Chondrocyte (in vitro differentiated cells): ENCODE data around the gene KLHL22. TPM values are rescaled to one million over a fixed set of nuclear protein-coding genes. Genes with fewer than 3 reads are reported as not detected.
A peak's percentile ranks its signal among the peaks of the same experiment; 100 is the strongest.

Experiments
- DNase-seq: peaks from one replicate; pipeline ENCODE4 v3.0.0; 2021; ENCODE audit warnings: mixed read lengths, low spot score
- H3K27ac Mint-ChIP-seq: one replicate; pipeline ENCODE4 v1.8.0; 2021; ENCODE audit warnings: mild to moderate bottlenecking, moderate library complexity, mixed read lengths; ENCODE audit not compliant: unreplicated experiment
- H3K27me3 Mint-ChIP-seq: 2 replicates; pipeline ENCODE4 v1.8.0; 2021; ENCODE audit warnings: low read depth, mixed read lengths
- H3K36me3 Mint-ChIP-seq: 2 replicates; pipeline ENCODE4 v1.8.0; 2021; ENCODE audit warnings: low read depth, mixed read lengths
- H3K4me1 Mint-ChIP-seq: 2 replicates; pipeline ENCODE4 v1.8.0; 2021; ENCODE audit warnings: low read depth, mild to moderate bottlenecking, mixed read lengths
- H3K4me3 Mint-ChIP-seq: one replicate; pipeline ENCODE4 v1.8.0; 2021; ENCODE audit warnings: mild to moderate bottlenecking, moderate library complexity, mixed read lengths; ENCODE audit not compliant: unreplicated experiment
- H3K9me3 Mint-ChIP-seq: 2 replicates; pipeline ENCODE4 v1.8.0; 2021; ENCODE audit warnings: low read depth, mixed read lengths
- total RNA-seq: library from RNA; stranded (reverse); gene quantifications from 3 replicates; pipeline ENCODE4 v1.2.1, GENCODE V29; 2021
- TF ChIP-seq, protein P1 (sequence below): fragments of 200-600 bp; sonication (generic); IDR thresholded peaks from 2 replicates; pipeline ENCODE4 v1.5.0; 2021; ENCODE audit warnings: antibody characterized with exemption, mild to moderate bottlenecking, moderate library complexity

KLHL22 gene
- total RNA-seq, 1 donor from 2014 or later: 37.3 TPM

DNA sequence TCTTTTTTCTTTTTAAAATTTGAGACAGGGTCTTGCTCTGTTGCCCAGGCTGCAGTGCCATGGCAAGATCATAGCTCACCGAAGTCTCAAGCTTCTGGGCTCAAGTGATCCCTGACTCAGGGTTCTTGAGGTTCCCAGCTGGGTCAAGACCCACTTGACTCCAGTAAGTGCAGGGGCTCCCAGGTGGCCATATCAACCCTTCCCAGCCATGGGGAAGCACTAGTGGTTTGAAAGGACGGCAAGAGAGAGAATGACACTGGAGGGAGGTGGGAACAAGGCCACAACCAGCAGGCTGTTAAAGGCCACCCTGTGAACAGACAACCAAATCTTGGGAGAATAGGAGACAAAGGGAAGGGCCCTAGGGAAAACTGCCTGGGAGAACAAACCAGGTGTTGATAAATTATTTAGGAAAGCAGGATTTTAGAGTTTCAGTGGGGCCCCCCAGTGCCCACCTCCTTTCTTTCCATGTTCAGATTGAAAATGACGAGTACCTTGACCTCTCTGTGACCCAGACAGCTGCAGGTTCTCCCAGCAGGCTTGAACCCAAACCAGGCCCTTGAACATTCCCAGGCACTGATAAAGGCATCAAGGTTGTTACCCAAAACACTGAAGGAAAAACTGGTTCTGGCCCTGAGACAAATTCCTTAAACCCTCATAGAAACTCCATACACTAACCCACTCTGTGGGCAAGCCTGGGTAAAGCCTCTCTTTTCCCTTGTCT, 28.8 kb downstream of the KLHL22 start:
- Mint-ChIP-seq H3K9me3 (no peaks in the 10 kb centered on the region), H3K36me3 (peaks cover 28% of the 10 kb centered on the region), H3K4me3 (no peak overlapping the region), H3K4me1 (no peaks in the 10 kb centered on the region), H3K27me3 (no peaks in the 10 kb centered on the region), H3K27ac (no peak overlapping the region)
- TF ChIP-seq, protein P1, sequence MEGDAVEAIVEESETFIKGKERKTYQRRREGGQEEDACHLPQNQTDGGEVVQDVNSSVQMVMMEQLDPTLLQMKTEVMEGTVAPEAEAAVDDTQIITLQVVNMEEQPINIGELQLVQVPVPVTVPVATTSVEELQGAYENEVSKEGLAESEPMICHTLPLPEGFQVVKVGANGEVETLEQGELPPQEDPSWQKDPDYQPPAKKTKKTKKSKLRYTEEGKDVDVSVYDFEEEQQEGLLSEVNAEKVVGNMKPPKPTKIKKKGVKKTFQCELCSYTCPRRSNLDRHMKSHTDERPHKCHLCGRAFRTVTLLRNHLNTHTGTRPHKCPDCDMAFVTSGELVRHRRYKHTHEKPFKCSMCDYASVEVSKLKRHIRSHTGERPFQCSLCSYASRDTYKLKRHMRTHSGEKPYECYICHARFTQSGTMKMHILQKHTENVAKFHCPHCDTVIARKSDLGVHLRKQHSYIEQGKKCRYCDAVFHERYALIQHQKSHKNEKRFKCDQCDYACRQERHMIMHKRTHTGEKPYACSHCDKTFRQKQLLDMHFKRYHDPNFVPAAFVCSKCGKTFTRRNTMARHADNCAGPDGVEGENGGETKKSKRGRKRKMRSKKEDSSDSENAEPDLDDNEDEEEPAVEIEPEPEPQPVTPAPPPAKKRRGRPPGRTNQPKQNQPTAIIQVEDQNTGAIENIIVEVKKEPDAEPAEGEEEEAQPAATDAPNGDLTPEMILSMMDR: no peak
- DNase-seq: peak; percentile 18

GRCh38 chr22:20465759-20466077, 29.9 kb downstream of the KLHL22 start:
- no peak for DNase-seq
- no peak overlapping the region for H3K4me3 Mint-ChIP-seq
- peaks cover 20% of the 10 kb centered on the region for H3K36me3 Mint-ChIP-seq
- TF ChIP-seq, protein P1: no peak
- no peaks in the 10 kb centered on the region for H3K9me3 Mint-ChIP-seq
- H3K27ac Mint-ChIP-seq: no peak overlapping the region
- no peaks in the 10 kb centered on the region for H3K27me3 Mint-ChIP-seq
- H3K4me1 Mint-ChIP-seq: no peaks in the 10 kb centered on the region

DNA sequence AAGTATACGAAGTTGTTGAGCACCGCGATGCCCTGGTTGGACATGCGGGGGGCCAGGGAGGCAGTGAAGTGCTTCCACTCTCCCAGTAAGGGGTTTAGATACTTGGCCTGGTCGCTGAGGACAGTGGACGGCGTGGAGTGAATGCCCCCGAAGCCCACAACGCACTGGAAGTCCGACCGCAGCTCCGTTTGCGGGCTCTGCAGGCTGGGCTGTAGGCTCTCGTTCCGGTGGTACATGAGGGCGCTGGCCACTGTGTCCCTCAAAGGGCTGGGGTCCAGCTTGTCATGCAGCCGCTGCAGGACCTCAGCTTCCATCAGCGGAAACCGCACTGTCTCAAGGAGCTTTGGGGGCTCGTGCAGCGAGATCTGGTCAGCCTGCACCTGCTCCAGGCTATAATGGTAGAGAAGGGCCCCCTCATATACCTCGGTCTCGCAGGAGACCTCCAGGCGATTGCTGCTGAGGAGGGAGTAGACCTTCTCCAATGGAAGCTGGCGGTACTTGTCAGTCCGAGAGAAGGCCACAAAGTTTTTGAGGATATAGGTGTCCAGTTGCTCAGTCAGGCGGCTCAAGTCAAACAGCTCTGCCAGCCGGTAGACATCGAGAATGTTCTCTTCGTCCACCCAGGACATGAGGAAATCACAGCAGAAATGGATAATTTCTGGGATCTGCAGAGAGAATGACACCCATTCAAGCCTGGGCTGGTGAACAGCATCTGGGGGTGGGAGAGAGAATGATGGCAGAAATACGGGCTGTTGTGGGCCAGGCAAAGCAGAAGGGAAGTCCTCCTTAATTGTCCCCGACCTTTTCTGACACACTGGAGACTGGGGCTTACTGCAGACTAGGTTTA, 30.5 kb downstream of the KLHL22 start:
- DNase-seq: peak; percentile 52
- no peaks in the 10 kb centered on the region for H3K9me3 Mint-ChIP-seq
- no peaks in the 10 kb centered on the region for H3K27me3 Mint-ChIP-seq
- H3K4me3 Mint-ChIP-seq: no peak overlapping the region
- TF ChIP-seq, protein P1: no peak
- peaks cover 17% of the 10 kb centered on the region for H3K36me3 Mint-ChIP-seq
- no peak overlapping the region for H3K27ac Mint-ChIP-seq
- H3K4me1 Mint-ChIP-seq: no peaks in the 10 kb centered on the region

DNA sequence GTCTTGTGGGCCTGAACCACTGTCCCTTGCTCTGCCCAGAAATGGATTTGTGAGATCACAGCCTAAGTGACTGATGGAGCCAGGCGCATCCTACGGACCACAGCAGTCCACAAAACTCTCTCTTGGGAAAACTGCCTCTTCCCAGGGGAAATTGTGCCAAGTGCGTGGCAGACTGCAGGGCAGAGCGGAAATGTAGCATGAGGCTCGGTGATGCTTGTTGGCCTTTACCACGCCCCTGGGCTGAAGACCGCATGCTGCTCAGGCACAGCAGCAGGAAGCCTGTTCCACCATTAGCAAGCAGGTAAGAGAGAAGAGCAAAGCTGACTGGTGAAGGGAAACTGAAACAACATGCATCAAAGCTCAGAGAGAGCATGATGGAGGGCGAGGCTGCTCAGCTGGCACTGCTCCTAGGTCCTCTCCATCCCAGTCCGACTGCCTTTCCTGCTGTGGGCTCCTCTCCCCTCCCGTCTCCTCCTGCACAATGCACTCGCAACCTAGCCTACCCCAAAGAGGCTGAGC, 31.4 kb downstream of the KLHL22 start:
- no peaks in the 10 kb centered on the region for H3K27me3 Mint-ChIP-seq
- H3K4me1 Mint-ChIP-seq: peaks cover 10% of the 10 kb centered on the region
- DNase-seq: peak; percentile 57
- TF ChIP-seq, protein P1: no peak
- H3K9me3 Mint-ChIP-seq: no peaks in the 10 kb centered on the region
- no peak overlapping the region for H3K27ac Mint-ChIP-seq
- H3K4me3 Mint-ChIP-seq: no peak overlapping the region
- peaks cover 14% of the 10 kb centered on the region for H3K36me3 Mint-ChIP-seq

DNA sequence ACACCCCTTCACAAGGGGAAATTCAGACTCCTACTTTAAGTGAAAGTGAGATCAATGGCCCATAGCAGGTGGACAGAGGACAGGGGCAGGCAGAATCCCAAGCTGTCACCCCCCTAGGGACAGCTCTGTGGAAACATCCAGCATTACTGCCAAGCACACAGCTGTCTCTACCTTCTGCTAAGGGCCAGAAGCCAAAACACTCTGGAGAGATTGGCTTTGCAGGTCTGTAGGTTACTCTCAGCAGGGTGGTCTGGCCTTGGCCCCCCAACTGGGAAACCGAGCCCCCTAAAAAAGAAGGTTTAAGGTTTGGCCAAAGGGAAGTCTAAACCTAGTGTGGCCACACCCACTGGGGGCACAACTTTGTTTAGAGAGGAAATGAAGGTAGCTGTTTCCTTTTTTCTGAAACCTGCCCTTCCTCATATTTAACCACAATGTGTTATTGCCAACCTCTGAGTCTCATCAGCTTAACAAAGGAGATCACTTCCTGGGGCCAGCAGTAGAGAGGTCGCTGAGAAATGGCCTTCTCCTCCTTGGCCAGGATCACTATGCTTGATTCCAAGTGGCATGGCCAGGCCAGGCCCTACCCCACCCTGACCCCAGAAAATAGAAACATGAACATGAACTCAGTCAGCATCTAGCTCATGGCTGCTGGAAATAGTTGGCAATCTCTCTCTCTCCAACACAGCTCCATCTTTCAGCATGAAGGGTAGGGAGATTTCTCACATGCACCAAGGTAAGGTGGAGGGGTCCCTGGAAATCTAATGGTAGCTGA, 32.1 kb downstream of the KLHL22 start:
- Mint-ChIP-seq H3K9me3 (no peaks in the 10 kb centered on the region), H3K27me3 (no peaks in the 10 kb centered on the region), H3K36me3 (peaks cover 13% of the 10 kb centered on the region), H3K4me1 (peaks cover 16% of the 10 kb centered on the region), H3K4me3 (no peak overlapping the region), H3K27ac (no peak overlapping the region)
- TF ChIP-seq, protein P1: no peak
- DNase-seq: peak; percentile 21
